Keratinocyte (primary cell): ENCODE data around the gene ARHGEF2. TPM values are rescaled to one million over a fixed set of nuclear protein-coding genes. Genes with fewer than 3 reads are reported as not detected.

Experiments
- DNase-seq: peaks from one replicate; pipeline ENCODE4 v3.0.0-alpha.2; 2011; ENCODE audit warnings: low read depth, missing footprints, low spot score
- FAIRE-seq: peaks from 2 replicates; lab custom pipeline; 2011; peaks lifted over from hg19 to GRCh38; lab: Jason Lieb, UNC
- H2AFZ ChIP-seq: 2 replicates; pipeline ENCODE4 v1.6.0; 2012; ENCODE audit warnings: low read length, control low read depth, inconsistent platforms; ENCODE audit not compliant: control insufficient read depth
- H3K27ac ChIP-seq: 2 replicates; pipeline ENCODE4 v1.5.1; 2011; ENCODE audit warnings: low read length; ENCODE audit not compliant: control insufficient read depth, insufficient read depth
- H3K27me3 ChIP-seq: 3 replicates; pipeline ENCODE4 v1.6.0; 2011; ENCODE audit warnings: low read length; ENCODE audit not compliant: control insufficient read depth, insufficient read depth; ENCODE audit errors: extremely low read depth
- H3K36me3 ChIP-seq, 2 experiments: 2 replicates in 1 of 2; 3 replicates in 1 of 2; pipeline ENCODE4 v1.5.1; 2011; ENCODE audit warnings: low read length in 2 of 2, mild to moderate bottlenecking in 1 of 2; ENCODE audit not compliant: control insufficient read depth in 2 of 2, insufficient read depth in 2 of 2; ENCODE audit errors: extremely low read depth in 1 of 2
- H3K4me1 ChIP-seq: 3 replicates; pipeline ENCODE4 v1.5.1; 2011; ENCODE audit warnings: low read length; ENCODE audit not compliant: control insufficient read depth, insufficient read depth; ENCODE audit errors: extremely low read depth
- H3K4me2 ChIP-seq: 3 replicates; pipeline ENCODE4 v1.6.0; 2011; ENCODE audit warnings: low read depth, low read length; ENCODE audit not compliant: control insufficient read depth, insufficient read depth; ENCODE audit errors: extremely low read depth
- H3K4me3 ChIP-seq, 3 experiments: fragments of 200-600 bp in 1 of 3; sonication (generic) in 1 of 3; 2 replicates in 2 of 3; 3 replicates in 1 of 3; pipeline ENCODE4 v1.5.1; 2011 to 2016; ENCODE audit warnings: low read length in 3 of 3, mild to moderate bottlenecking in 3 of 3, control low read depth in 2 of 3, inconsistent platforms in 1 of 3, low read depth in 1 of 3, mixed read lengths in 1 of 3, mixed run types in 1 of 3, moderate library complexity in 1 of 3; ENCODE audit not compliant: control insufficient read depth in 2 of 3, insufficient read depth in 2 of 3; ENCODE audit errors: extremely low read depth in 1 of 3
- H3K79me2 ChIP-seq: 2 replicates; pipeline ENCODE4 v1.6.0; 2012; ENCODE audit warnings: low read length; ENCODE audit not compliant: control insufficient read depth, insufficient read depth
- H3K9ac ChIP-seq: 3 replicates; pipeline ENCODE4 v1.6.0; 2011; ENCODE audit warnings: low read length; ENCODE audit not compliant: control insufficient read depth, insufficient read depth; ENCODE audit errors: extremely low read depth
- H3K9me1 ChIP-seq: 3 replicates; pipeline ENCODE4 v1.6.0; 2011; ENCODE audit warnings: low read length; ENCODE audit not compliant: control insufficient read depth, insufficient read depth; ENCODE audit errors: extremely low read depth
- H3K9me3 ChIP-seq: 2 replicates; pipeline ENCODE4 v1.5.1; 2012; ENCODE audit warnings: low read depth, low read length; ENCODE audit not compliant: control insufficient read depth
- H4K20me1 ChIP-seq: 3 replicates; pipeline ENCODE4 v1.6.0; 2011; ENCODE audit warnings: low read length; ENCODE audit not compliant: control insufficient read depth, insufficient read depth; ENCODE audit errors: extremely low read depth
- CTCF ChIP-seq, 3 experiments: IDR thresholded peaks in 1 of 3; conservative IDR thresholded peaks in 1 of 3; optimal IDR thresholded peaks in 1 of 3; 2 replicates in 2 of 3; 3 replicates in 1 of 3; pipeline versions ENCODE3 to v1.5.1; 2011; ENCODE audit warnings: low read length in 3 of 3, mild to moderate bottlenecking in 3 of 3, moderate library complexity in 2 of 3, control low read depth in 1 of 3, inconsistent platforms in 1 of 3; ENCODE audit not compliant: insufficient read depth in 2 of 3; ENCODE audit errors: extremely low read depth in 1 of 3
- EZH2 ChIP-seq: IDR thresholded peaks from one replicate; pipeline ENCODE4 v1.6.1; 2012; ENCODE audit warnings: inconsistent platforms, mild to moderate bottlenecking, low read length, moderate library complexity
- dilution Hi-C: fragments of 300-500 bp; cut with MboI; formaldehyde crosslinking; loops from one replicate; pipeline ENCODE4 v1.7.0; 2020; ENCODE audit warnings: low sequenced_read_pairs; ENCODE audit not compliant: extremely low pct_ligation_motif_present
- polyA plus RNA-seq, 5 experiments: library from polyadenylated mRNA; depleted of rRNA in 3 of 5; stranded (reverse) in 3 of 5; stranded (forward) in 1 of 5; unstranded in 1 of 5; fragments of >200 nt; gene quantifications; 1 replicate in 1 of 5; 2 replicates in 3 of 5; 3 replicates in 1 of 5; pipeline versions ENCODE4 v1.2.1 to v1.2.3, GENCODE V29; 2011 to 2012; ENCODE audit warnings: missing spikeins in 2 of 5, low read depth in 1 of 5, low replicate concordance in 1 of 5

The ARHGEF2 gene
- polyA plus RNA-seq, 1 donor (not counting 4 experiments of a cell fraction or from before 2014, with no cell fraction given), result 38.7 TPM

DNA sequence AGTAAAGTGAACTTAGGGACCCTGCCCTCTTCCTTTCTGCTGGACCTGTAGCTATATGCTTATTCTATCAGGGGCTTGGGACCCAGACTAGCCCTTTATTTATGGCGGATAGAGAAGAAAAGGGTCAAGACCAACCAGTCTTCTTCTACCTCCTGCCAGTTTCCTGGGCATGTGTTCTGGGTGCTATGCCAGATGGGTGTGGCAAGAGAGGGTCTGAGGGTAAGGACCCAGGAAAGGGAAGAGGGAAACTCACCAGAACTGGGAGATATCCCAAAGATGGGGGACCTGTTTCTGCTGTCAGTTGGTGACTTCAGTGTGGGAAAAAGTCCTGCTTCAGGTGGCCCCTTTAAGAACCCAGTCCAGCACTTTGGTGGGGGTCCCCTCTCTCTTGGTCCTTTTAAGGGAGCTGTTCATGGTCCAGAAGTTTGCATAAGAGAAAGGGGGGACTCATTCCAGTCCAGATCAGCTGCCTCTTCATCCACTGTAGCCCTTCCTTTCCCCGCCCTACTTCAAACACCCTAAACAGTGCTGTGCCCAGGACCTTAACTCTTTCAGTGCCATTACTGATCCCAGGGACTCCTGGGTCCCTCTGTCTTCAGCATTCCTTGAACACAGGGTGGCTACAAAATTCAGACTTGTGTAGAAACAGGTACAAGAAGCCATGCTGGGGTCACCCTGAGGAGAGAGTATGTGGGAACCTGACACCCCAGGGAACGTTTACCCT, 24.0 kb upstream of the ARHGEF2 start:
- Histone ChIP-seq H3K36me3 (no peaks in the 10 kb centered on the region), H3K9me1 (peaks cover 5% of the 10 kb centered on the region), H2AFZ (peak overlapping the region; percentile 20), H3K4me1 (peaks cover 37% of the 10 kb centered on the region), H3K27me3 (no peaks in the 10 kb centered on the region), H3K9ac (no peak overlapping the region), H3K4me2 (peak overlapping the region; percentile 74), H3K4me3 (peak overlapping the region in 1 of 3 experiments; percentile 13), H3K9me3 (no peaks in the 10 kb centered on the region), H3K27ac (peak overlapping the region; percentile 67), H4K20me1 (no peaks in the 10 kb centered on the region), H3K79me2 (no peaks in the 10 kb centered on the region)
- no peak for TF ChIP-seq EZH2
- FAIRE-seq, result no peak
- no peak for DNase-seq
- dilution Hi-C loops, result no loop called here

DNA sequence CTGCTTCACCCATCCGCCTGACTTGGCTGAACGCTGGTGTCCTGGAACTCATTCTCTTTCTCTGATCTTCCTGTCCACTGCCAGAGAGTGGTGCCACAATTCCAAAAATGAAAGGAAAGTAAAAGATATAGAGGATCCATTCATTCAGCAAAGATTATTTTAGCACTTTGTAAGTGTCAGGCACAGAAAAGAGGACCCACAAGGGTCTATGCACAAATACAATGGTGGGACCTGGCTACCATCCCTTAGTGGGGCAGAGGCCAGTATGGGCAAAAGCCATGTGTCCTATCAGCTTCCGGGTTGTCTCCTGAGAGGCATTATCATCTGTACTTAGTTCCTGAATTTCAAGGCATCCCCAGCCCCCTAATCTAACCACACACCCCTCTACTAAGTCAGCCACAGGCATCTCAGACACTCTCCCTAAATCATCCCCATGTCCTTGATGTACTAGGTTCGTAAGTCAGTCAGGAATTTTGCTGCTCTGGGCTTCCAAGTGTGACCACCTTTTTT, 23.4 kb upstream of the ARHGEF2 start:
- H3K27me3 ChIP-seq, result no peaks in the 10 kb centered on the region
- peaks cover 2% of the 10 kb centered on the region for H3K9me1 ChIP-seq
- FAIRE-seq, result no peak
- H2AFZ ChIP-seq, result peak overlapping the region; percentile 2
- H3K9me3 ChIP-seq, result no peaks in the 10 kb centered on the region
- no peak overlapping the region for H3K4me3 ChIP-seq
- peak overlapping the region; percentile 74 for H3K4me2 ChIP-seq
- H3K79me2 ChIP-seq, result no peaks in the 10 kb centered on the region
- no peaks in the 10 kb centered on the region for H3K36me3 ChIP-seq
- DNase-seq, result no peak
- TF ChIP-seq CTCF (optimal IDR thresholded peaks at IDR 0.05 in 1 of 3, IDR thresholded peaks at IDR 0.05 in 1 of 3, conservative IDR thresholded peaks at IDR 0.05 in 1 of 3; ENCODE audit: extremely low read depth in 1 of 3, insufficient read depth in 2 of 3, low read length in 3 of 3) (peak in 1 of 3 experiments; percentile 27), EZH2 (no peak)
- H4K20me1 ChIP-seq, result no peaks in the 10 kb centered on the region
- peaks cover 32% of the 10 kb centered on the region for H3K4me1 ChIP-seq
- no peak overlapping the region for H3K27ac ChIP-seq
- dilution Hi-C loops, result no loop called here
- H3K9ac ChIP-seq, result no peak overlapping the region
